ENCODE results near the gene ANTXR1. TPM values are rescaled to one million over a fixed set of nuclear protein-coding genes. Genes with fewer than 3 reads are reported as not detected.

Gene ANTXR1
- polyA plus RNA-seq, 1 donor (not counting 4 experiments of a cell fraction or from before 2014, with no cell fraction given), result 20.4 TPM

DNA sequence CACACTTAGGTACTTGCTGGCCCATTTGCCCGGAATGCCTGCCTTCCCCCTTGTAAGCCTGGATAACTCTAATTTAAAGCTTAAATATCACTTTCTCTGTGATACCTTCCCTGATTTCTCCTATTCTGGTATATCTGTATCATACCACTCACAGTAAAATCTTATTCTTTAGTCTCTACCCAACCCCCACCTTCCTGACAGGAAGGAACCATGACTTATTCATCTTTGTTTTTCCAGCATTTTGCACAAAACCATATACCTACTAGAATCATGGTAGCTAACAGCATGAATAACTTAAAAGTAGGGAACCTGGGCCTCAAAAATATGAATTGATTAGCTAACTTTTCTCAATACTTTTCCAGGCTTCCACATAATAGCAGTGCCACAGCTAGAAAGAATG, 262.5 kb downstream of the ANTXR1 start:
- Histone ChIP-seq H3K4me2 (ENCODE audit: control insufficient read depth, extremely low read depth, insufficient read depth, low read depth, low read length) (no peak overlapping the region), H3K9me3 (ENCODE audit: control insufficient read depth, low read depth, low read length) (no peaks in the 10 kb centered on the region), H3K27me3 (ENCODE audit: control insufficient read depth, extremely low read depth, insufficient read depth, low read length) (peaks cover 5% of the 10 kb centered on the region), H4K20me1 (ENCODE audit: control insufficient read depth, extremely low read depth, insufficient read depth, low read length) (no peaks in the 10 kb centered on the region), H3K9me1 (ENCODE audit: control insufficient read depth, extremely low read depth, insufficient read depth, low read length) (no peaks in the 10 kb centered on the region), H2AFZ (ENCODE audit: control insufficient read depth, low read length) (no peak overlapping the region), H3K36me3 (ENCODE audit: control insufficient read depth in 2 of 2, extremely low read depth in 1 of 2, insufficient read depth in 2 of 2, low read length in 2 of 2) (no peaks in the 10 kb centered on the region), H3K79me2 (ENCODE audit: control insufficient read depth, insufficient read depth, low read length) (no peaks in the 10 kb centered on the region), H3K4me1 (ENCODE audit: control insufficient read depth, extremely low read depth, insufficient read depth, low read length) (no peaks in the 10 kb centered on the region), H3K4me3 (ENCODE audit: control insufficient read depth in 2 of 3, extremely low read depth in 1 of 3, insufficient read depth in 2 of 3, low read depth in 1 of 3, low read length in 3 of 3) (no peak overlapping the region), H3K27ac (ENCODE audit: control insufficient read depth, insufficient read depth, low read length) (no peak overlapping the region), H3K9ac (ENCODE audit: control insufficient read depth, extremely low read depth, insufficient read depth, low read length) (no peak overlapping the region)
- DNase-seq (ENCODE audit: low read depth, low spot score), result no peak
- FAIRE-seq, result no peak
- dilution Hi-C loops (cut with MboI; ENCODE audit: extremely low pct_ligation_motif_present, low sequenced_read_pairs), result no loop called here
- TF ChIP-seq, protein P1, sequence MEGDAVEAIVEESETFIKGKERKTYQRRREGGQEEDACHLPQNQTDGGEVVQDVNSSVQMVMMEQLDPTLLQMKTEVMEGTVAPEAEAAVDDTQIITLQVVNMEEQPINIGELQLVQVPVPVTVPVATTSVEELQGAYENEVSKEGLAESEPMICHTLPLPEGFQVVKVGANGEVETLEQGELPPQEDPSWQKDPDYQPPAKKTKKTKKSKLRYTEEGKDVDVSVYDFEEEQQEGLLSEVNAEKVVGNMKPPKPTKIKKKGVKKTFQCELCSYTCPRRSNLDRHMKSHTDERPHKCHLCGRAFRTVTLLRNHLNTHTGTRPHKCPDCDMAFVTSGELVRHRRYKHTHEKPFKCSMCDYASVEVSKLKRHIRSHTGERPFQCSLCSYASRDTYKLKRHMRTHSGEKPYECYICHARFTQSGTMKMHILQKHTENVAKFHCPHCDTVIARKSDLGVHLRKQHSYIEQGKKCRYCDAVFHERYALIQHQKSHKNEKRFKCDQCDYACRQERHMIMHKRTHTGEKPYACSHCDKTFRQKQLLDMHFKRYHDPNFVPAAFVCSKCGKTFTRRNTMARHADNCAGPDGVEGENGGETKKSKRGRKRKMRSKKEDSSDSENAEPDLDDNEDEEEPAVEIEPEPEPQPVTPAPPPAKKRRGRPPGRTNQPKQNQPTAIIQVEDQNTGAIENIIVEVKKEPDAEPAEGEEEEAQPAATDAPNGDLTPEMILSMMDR (optimal IDR thresholded peaks at IDR 0.05 in 1 of 3, IDR thresholded peaks at IDR 0.05 in 1 of 3, conservative IDR thresholded peaks at IDR 0.05 in 1 of 3; ENCODE audit: extremely low read depth in 1 of 3, insufficient read depth in 2 of 3, low read length in 3 of 3), result no peak
- TF ChIP-seq EZH2 (IDR thresholded peaks at IDR 0.05; ENCODE audit: low read length), result no peak

DNA sequence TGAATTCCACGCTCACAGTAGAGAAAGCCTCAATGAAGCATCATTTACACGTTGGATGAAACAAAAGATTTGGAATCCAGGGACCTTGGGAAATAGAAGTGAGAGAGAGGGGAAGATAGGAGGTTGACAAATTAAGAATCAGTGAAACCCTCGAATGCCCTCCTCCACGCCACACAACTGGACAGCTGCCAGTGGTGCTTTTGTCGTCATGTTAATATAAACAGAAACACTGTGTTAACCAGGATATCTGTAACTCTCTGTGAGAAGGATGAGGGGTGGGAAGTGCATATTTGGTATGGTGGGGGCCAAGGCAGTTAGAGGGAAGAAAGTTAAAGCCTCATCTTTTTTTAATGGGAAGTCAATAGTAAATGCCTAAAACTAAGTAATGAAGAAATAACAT, 265.4 kb downstream of the ANTXR1 start:
- dilution Hi-C loops (cut with MboI; ENCODE audit: extremely low pct_ligation_motif_present, low sequenced_read_pairs), result no loop called here
- FAIRE-seq, result no peak

More for the DNA sequence above, 265.4 kb downstream of the ANTXR1 start:
- H3K27me3 ChIP-seq (ENCODE audit: control insufficient read depth, extremely low read depth, insufficient read depth, low read length), result peaks cover under 1% of the 10 kb centered on the region
- no peaks in the 10 kb centered on the region for H3K9me1 ChIP-seq (ENCODE audit: control insufficient read depth, extremely low read depth, insufficient read depth, low read length)
- no peak overlapping the region for H3K9ac ChIP-seq (ENCODE audit: control insufficient read depth, extremely low read depth, insufficient read depth, low read length)
- no peaks in the 10 kb centered on the region for H4K20me1 ChIP-seq (ENCODE audit: control insufficient read depth, extremely low read depth, insufficient read depth, low read length)
- no peak overlapping the region for H3K4me2 ChIP-seq (ENCODE audit: control insufficient read depth, extremely low read depth, insufficient read depth, low read depth, low read length)
- no peaks in the 10 kb centered on the region for H3K79me2 ChIP-seq (ENCODE audit: control insufficient read depth, insufficient read depth, low read length)
- H3K36me3 ChIP-seq (ENCODE audit: control insufficient read depth in 2 of 2, extremely low read depth in 1 of 2, insufficient read depth in 2 of 2, low read length in 2 of 2), result no peaks in the 10 kb centered on the region
- no peaks in the 10 kb centered on the region for H3K9me3 ChIP-seq (ENCODE audit: control insufficient read depth, low read depth, low read length)
- H2AFZ ChIP-seq (ENCODE audit: control insufficient read depth, low read length), result no peak overlapping the region
- no peak overlapping the region for H3K27ac ChIP-seq (ENCODE audit: control insufficient read depth, insufficient read depth, low read length)
- TF ChIP-seq, protein P1 (optimal IDR thresholded peaks at IDR 0.05 in 1 of 3, IDR thresholded peaks at IDR 0.05 in 1 of 3, conservative IDR thresholded peaks at IDR 0.05 in 1 of 3; ENCODE audit: extremely low read depth in 1 of 3, insufficient read depth in 2 of 3, low read length in 3 of 3), result no peak
- H3K4me1 ChIP-seq (ENCODE audit: control insufficient read depth, extremely low read depth, insufficient read depth, low read length), result no peaks in the 10 kb centered on the region
- no peak overlapping the region for H3K4me3 ChIP-seq (ENCODE audit: control insufficient read depth in 2 of 3, extremely low read depth in 1 of 3, insufficient read depth in 2 of 3, low read depth in 1 of 3, low read length in 3 of 3)
- DNase-seq (ENCODE audit: low read depth, low spot score), result no peak

Measured in keratinocyte (primary cell).